ENCODE data around the gene SLC38A5.
"Not testable (repeated sequence)": the region's sequence is repeated elsewhere in the genome, so short reads cannot be mapped to it uniquely, and the experiment has no call there.

GRCh38 chrX:48430166-48430565 lies 39.9 kb downstream of the SLC38A5 start:
- not testable (repeated sequence) for TF ChIP-seq EP300 (IDR thresholded peaks at IDR 0.05; ENCODE audit: low read length); CBX5 (IDR thresholded peaks at IDR 0.05; ENCODE audit: borderline replicate concordance, low read depth); ZNF274 (IDR thresholded peaks at IDR 0.05; ENCODE audit: borderline replicate concordance, low read depth, low read length)
- TF ChIP-seq, protein P1, sequence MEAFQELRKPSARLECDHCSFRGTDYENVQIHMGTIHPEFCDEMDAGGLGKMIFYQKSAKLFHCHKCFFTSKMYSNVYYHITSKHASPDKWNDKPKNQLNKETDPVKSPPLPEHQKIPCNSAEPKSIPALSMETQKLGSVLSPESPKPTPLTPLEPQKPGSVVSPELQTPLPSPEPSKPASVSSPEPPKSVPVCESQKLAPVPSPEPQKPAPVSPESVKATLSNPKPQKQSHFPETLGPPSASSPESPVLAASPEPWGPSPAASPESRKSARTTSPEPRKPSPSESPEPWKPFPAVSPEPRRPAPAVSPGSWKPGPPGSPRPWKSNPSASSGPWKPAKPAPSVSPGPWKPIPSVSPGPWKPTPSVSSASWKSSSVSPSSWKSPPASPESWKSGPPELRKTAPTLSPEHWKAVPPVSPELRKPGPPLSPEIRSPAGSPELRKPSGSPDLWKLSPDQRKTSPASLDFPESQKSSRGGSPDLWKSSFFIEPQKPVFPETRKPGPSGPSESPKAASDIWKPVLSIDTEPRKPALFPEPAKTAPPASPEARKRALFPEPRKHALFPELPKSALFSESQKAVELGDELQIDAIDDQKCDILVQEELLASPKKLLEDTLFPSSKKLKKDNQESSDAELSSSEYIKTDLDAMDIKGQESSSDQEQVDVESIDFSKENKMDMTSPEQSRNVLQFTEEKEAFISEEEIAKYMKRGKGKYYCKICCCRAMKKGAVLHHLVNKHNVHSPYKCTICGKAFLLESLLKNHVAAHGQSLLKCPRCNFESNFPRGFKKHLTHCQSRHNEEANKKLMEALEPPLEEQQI (IDR thresholded peaks at IDR 0.05) = not testable (repeated sequence)

All from K562 (cell line).